H1 (cell line): ENCODE results near the gene FNIP2. TPM values are rescaled to one million over a fixed set of nuclear protein-coding genes. Genes with fewer than 3 reads are reported as not detected.

Experiments used
- CTCF ChIA-PET: fragments of 300-600 bp; sonication (Branson Sonifier 250); formaldehyde crosslinking; loops from one replicate; lab custom pipeline; 2021; ENCODE audit not compliant: partially characterized antibody; lab: Charles Lee
- POLR2A ChIA-PET: fragments of 300-600 bp; sonication (Branson Sonifier 250); formaldehyde crosslinking; loops from one replicate; lab custom pipeline; 2021; ENCODE audit warnings: inconsistent platforms; ENCODE audit not compliant: partially characterized antibody; lab: Charles Lee
- DNase-seq, 2 experiments: peaks; one replicate each; pipeline versions ENCODE4 v3.0.0 to v3.0.0-alpha.2; 2010 to 2022; ENCODE audit warnings: low spot score in 2 of 2, low read depth in 1 of 2, mixed read lengths in 1 of 2
- FAIRE-seq: peaks from 2 replicates; lab custom pipeline; 2011; peaks lifted over from hg19 to GRCh38; lab: Jason Lieb, UNC
- H2AFZ ChIP-seq: 2 replicates; pipeline ENCODE4 v1.8.1; 2012; ENCODE audit warnings: low read length, inconsistent platforms
- H2AK5ac ChIP-seq: 2 replicates; pipeline ENCODE4 v1.6.1; 2013; ENCODE audit warnings: low read depth, low read length
- H2BK120ac ChIP-seq: replicated peaks from 2 replicates; pipeline ENCODE3; 2013; ENCODE audit warnings: low read depth, low read length, inconsistent platforms
- H2BK12ac ChIP-seq: 2 replicates; pipeline ENCODE4 v1.6.1; 2013; ENCODE audit warnings: low read depth, low read length
- H2BK15ac ChIP-seq: 2 replicates; pipeline ENCODE4 v1.6.1; 2013; ENCODE audit warnings: low read length
- H2BK20ac ChIP-seq: 2 replicates; pipeline ENCODE4 v1.6.1; 2013; ENCODE audit warnings: low read length
- H2BK5ac ChIP-seq: 2 replicates; pipeline ENCODE4 v1.6.1; 2013; ENCODE audit warnings: low read depth, low read length
- H3K14ac ChIP-seq: 2 replicates; pipeline ENCODE4 v1.6.1; 2013; ENCODE audit warnings: inconsistent platforms; ENCODE audit not compliant: insufficient read length
- H3K18ac ChIP-seq: 2 replicates; pipeline ENCODE4 v1.6.1; 2013; ENCODE audit warnings: low read length; ENCODE audit errors: extremely low read depth
- H3K23ac ChIP-seq: 2 replicates; pipeline ENCODE4 v1.6.1; 2013; ENCODE audit warnings: inconsistent platforms; ENCODE audit not compliant: insufficient read length
- H3K23me2 ChIP-seq: 2 replicates; pipeline ENCODE4 v1.6.1; 2013; ENCODE audit warnings: low read depth, low read length
- H3K27ac ChIP-seq: 2 replicates; pipeline ENCODE4 v1.6.1; 2011; ENCODE audit warnings: low read depth, low read length, inconsistent platforms
- H3K27me3 ChIP-seq, 4 experiments: replicated peaks in 1 of 4; 1 replicate in 1 of 4; 2 replicates in 3 of 4; pipeline versions ENCODE4 v1.6.1 to v1.8.1; 2011 to 2013; ENCODE audit warnings: low read length in 3 of 4, mild to moderate bottlenecking in 3 of 4, inconsistent platforms in 2 of 4, mixed read lengths in 2 of 4, moderate library complexity in 1 of 4; ENCODE audit not compliant: control insufficient read depth in 3 of 4, insufficient read depth in 3 of 4; ENCODE audit errors: extremely low read depth in 1 of 4
- H3K36me3 ChIP-seq, 4 experiments: 2 replicates each; pipeline versions ENCODE4 v1.6.1 to v1.8.1; 2011 to 2013; ENCODE audit warnings: mild to moderate bottlenecking in 4 of 4, low read length in 3 of 4, moderate library complexity in 2 of 4, control low read depth in 1 of 4, inconsistent platforms in 1 of 4; ENCODE audit not compliant: insufficient read depth in 4 of 4, control insufficient read depth in 2 of 4
- H3K4ac ChIP-seq: replicated peaks from 2 replicates; pipeline ENCODE3; 2013; ENCODE audit warnings: low read length, low read depth, mixed read lengths, inconsistent platforms; ENCODE audit not compliant: insufficient read length
- H3K4me1 ChIP-seq, 4 experiments: replicated peaks in 1 of 4; 1 replicate in 1 of 4; 2 replicates in 3 of 4; pipeline versions ENCODE4 v1.6.1 to v1.8.1; 2011 to 2013; ENCODE audit warnings: low read length in 3 of 4, inconsistent platforms in 2 of 4, mixed read lengths in 1 of 4; ENCODE audit not compliant: insufficient read depth in 4 of 4, control insufficient read depth in 3 of 4
- H3K4me2 ChIP-seq, 2 experiments: 2 replicates each; pipeline versions ENCODE4 v1.6.1 to v1.8.1; 2011 to 2013; ENCODE audit warnings: low read depth in 2 of 2, low read length in 2 of 2, control low read depth in 1 of 2, inconsistent platforms in 1 of 2, mild to moderate bottlenecking in 1 of 2; ENCODE audit not compliant: insufficient read depth in 1 of 2
- H3K4me3 ChIP-seq, 4 experiments: fragments of 200-600, 300-600 bp in 1 of 4; sonication (generic), shearing (Covaris generic), sonication (Bioruptor Twin) in 1 of 4; 2 replicates each; pipeline versions ENCODE4 v1.5.1 to v1.8.1; 2011 to 2016; ENCODE audit warnings: low read length in 4 of 4, low read depth in 3 of 4, control low read depth in 2 of 4, inconsistent platforms in 2 of 4, mild to moderate bottlenecking in 2 of 4, mixed read lengths in 1 of 4, moderate library complexity in 1 of 4; ENCODE audit not compliant: insufficient read depth in 2 of 4; ENCODE audit errors: extremely low read depth in 1 of 4
- H3K56ac ChIP-seq: replicated peaks from 2 replicates; pipeline ENCODE3; 2013; ENCODE audit warnings: low read depth, mild to moderate bottlenecking, mixed read lengths, low read length, inconsistent platforms; ENCODE audit not compliant: insufficient read length
- H3K79me1 ChIP-seq: 2 replicates; pipeline ENCODE4 v1.6.1; 2013; ENCODE audit warnings: low read depth, low read length, control low read depth
- H3K79me2 ChIP-seq, 2 experiments: 2 replicates each; pipeline versions ENCODE4 v1.6.1 to v1.8.1; 2012 to 2013; ENCODE audit warnings: low read length in 2 of 2, mild to moderate bottlenecking in 2 of 2, inconsistent platforms in 1 of 2; ENCODE audit not compliant: insufficient read depth in 2 of 2, control insufficient read depth in 1 of 2
- H3K9ac ChIP-seq, 4 experiments: replicated peaks in 1 of 4; 1 replicate in 1 of 4; 2 replicates in 3 of 4; pipeline versions ENCODE4 v1.6.1 to v1.8.1; 2011 to 2013; ENCODE audit warnings: low read depth in 3 of 4, low read length in 3 of 4, control low read depth in 2 of 4, mild to moderate bottlenecking in 2 of 4, moderate library complexity in 2 of 4, inconsistent platforms in 1 of 4; ENCODE audit errors: extremely low read depth in 1 of 4
- H3K9me3 ChIP-seq, 2 experiments: 2 replicates each; pipeline versions ENCODE4 v1.6.1 to v1.8.1; 2012 to 2013; ENCODE audit warnings: mild to moderate bottlenecking in 2 of 2, moderate library complexity in 2 of 2, control low read depth in 1 of 2, inconsistent platforms in 1 of 2, low read depth in 1 of 2, low read length in 1 of 2, mixed read lengths in 1 of 2; ENCODE audit not compliant: insufficient read depth in 2 of 2
- H4K20me1 ChIP-seq, 2 experiments: replicated peaks in 1 of 2; 2 replicates each; pipeline versions ENCODE3 to v1.8.1; 2011 to 2013; ENCODE audit warnings: inconsistent platforms in 2 of 2, low read length in 2 of 2, mild to moderate bottlenecking in 1 of 2; ENCODE audit not compliant: insufficient read depth in 2 of 2, control insufficient read depth in 1 of 2
- H4K5ac ChIP-seq: 2 replicates; pipeline ENCODE4 v1.6.1; 2013; ENCODE audit warnings: low read length, low read depth, mixed read lengths, inconsistent platforms; ENCODE audit not compliant: insufficient read length
- H4K8ac ChIP-seq: 2 replicates; pipeline ENCODE4 v1.8.0; 2013; ENCODE audit warnings: mild to moderate bottlenecking, moderate library complexity, low read length, inconsistent platforms; ENCODE audit not compliant: insufficient read depth; ENCODE audit errors: extremely low read depth
- H4K91ac ChIP-seq: replicated peaks from 2 replicates; pipeline ENCODE3; 2013; ENCODE audit warnings: low read length, mixed read lengths, inconsistent platforms; ENCODE audit not compliant: insufficient read length
- CTCF ChIP-seq, 3 experiments: IDR thresholded peaks; 1 replicate in 2 of 3; 2 replicates in 1 of 3; pipeline versions ENCODE4 v1.5.1 to v1.6.1; 2011; ENCODE audit warnings: low read length in 3 of 3, mild to moderate bottlenecking in 3 of 3, inconsistent platforms in 2 of 3, low read depth in 1 of 3, moderate library complexity in 1 of 3; ENCODE audit not compliant: insufficient read depth in 1 of 3; ENCODE audit errors: control extremely low read depth in 1 of 3
- WGBS, 2 experiments: shearing (Covaris generic) in 1 of 2; methylation state at CpG; one replicate each; pipeline versions ENCODE4 v1.1.6 to v1.1.7; 2013 to 2015; ENCODE audit warnings: low lambda C conversion rate in 2 of 2, mixed read lengths in 2 of 2, inconsistent platforms in 1 of 2, low coverage in 1 of 2, missing lambda C conversion rate in 1 of 2; ENCODE audit not compliant: insufficient replicate concordance in 2 of 2, insufficient coverage in 1 of 2, insufficient read length in 1 of 2; ENCODE audit errors: extremely low coverage in 1 of 2, missing lambda C conversion rate in 1 of 2; 5-methylcytosine and 5-hydroxymethylcytosine counted together
- polyA plus RNA-seq, 7 experiments: library from polyadenylated mRNA; depleted of rRNA in 3 of 7; stranded (reverse) in 5 of 7; unstranded in 2 of 7; fragments of >200 nt in 5 of 7; fragments of 200-250 nt in 2 of 7; gene quantifications; 1 replicate in 5 of 7; 2 replicates in 1 of 7; 4 replicates in 1 of 7; pipeline versions ENCODE4 v1.2.1 to v1.2.3, GENCODE V29; 2011 to 2013; ENCODE audit warnings: missing spikeins in 2 of 7, mixed read lengths in 2 of 7
- total RNA-seq: library from RNA; stranded (reverse); fragmentation: NEBNext Ultra II Directional; extraction: Animal tissue kit (Norgen Biotek cat#: 25700); gene quantifications from 2 replicates; pipeline ENCODE4 v1.2.1, GENCODE V29; 2021

FNIP2 gene
- total and polyA plus RNA-seq, 2 of the 8 experiments (the other 6 are each of a cell fraction or from before 2014, with no cell fraction given), result 4.0 to 13.0 TPM

DNA sequence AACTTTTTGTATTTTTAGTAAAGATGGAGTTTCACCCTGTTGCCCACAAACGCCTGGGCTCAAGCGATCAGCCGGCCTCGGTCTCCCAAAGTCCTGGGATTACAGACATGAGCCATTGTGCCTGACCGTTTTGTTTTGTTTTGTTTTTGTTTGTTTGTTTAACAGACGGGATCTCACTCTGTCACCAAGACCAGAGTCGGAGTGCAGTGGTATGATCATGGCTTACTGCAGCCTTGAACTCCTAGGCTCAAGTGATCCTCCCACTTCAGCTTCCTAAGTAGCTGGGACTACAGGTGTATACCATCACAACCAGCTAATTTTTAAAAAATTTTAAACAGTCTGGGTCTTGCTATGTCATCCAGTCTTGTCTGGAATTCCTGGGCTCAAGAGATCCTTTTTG is 53.5 kb downstream of the FNIP2 start:
- ChIA-PET CTCF (interaction anchor here (0.6 to 2.4 kb wide), 3 partner anchors 11 to 601 kb away, joined by 3 to 7 read pairs (median 4); no protein-coding TSS in a partner anchor), POLR2A (no interaction called here)
- DNase-seq (no peak), FAIRE-seq (no peak)
- Histone ChIP-seq H3K23ac (no peak overlapping the region), H3K27me3 (no peaks in the 10 kb centered on the region), H3K56ac (no peak overlapping the region), H2BK12ac (no peak overlapping the region), H4K91ac (no peak overlapping the region), H3K18ac (no peak overlapping the region), H3K36me3 (no peaks in the 10 kb centered on the region), H3K4ac (no peak overlapping the region), H2BK120ac (no peak overlapping the region), H2BK5ac (no peak overlapping the region), H3K23me2 (no peaks in the 10 kb centered on the region), H4K8ac (no peak overlapping the region), H3K4me1 (no peaks in the 10 kb centered on the region), H3K14ac (no peak overlapping the region), H3K4me2 (no peak overlapping the region), H3K9me3 (no peaks in the 10 kb centered on the region), H4K5ac (no peak overlapping the region), H3K79me2 (no peaks in the 10 kb centered on the region), H2BK20ac (no peak overlapping the region), H3K79me1 (peaks cover 2% of the 10 kb centered on the region; the same call in 1 of the 2 replicates), H3K27ac (no peak overlapping the region), H2AFZ (no peak overlapping the region), H3K9ac (no peak overlapping the region), H3K4me3 (no peak overlapping the region), H2AK5ac (no peak overlapping the region), H4K20me1 (no peaks in the 10 kb centered on the region), H2BK15ac (no peak overlapping the region)
- no peak for TF ChIP-seq CTCF (IDR thresholded peaks at IDR 0.05; ENCODE audit: control extremely low read depth in 1 of 3, insufficient read depth in 1 of 3, low read depth in 1 of 3, low read length in 3 of 3)
- 87% methylated on average over 7 of the region's 7 CpGs; no CpG with 5 or more reads in 1 of the 2 experiments for WGBS, 2 experiments
